NCI-H1436 (cell line): ENCODE results near the gene GATA3.

Experiments used
- DNase-seq: peaks from one replicate; lab custom pipeline; 2025; lab: John Stamatoyannopoulos, UW

Gene GATA3

GRCh38 chr10:8037941-8038894 is 16.3 kb upstream of the GATA3 start:
- no peak for DNase-seq

GRCh38 chr10:8039321-8039881 is 15.1 kb upstream of the GATA3 start:
- no peak for DNase-seq

GRCh38 chr10:8040651-8041050 is 13.8 kb upstream of the GATA3 start:
- no peak for DNase-seq

- no peak for DNase-seq
Observed at GRCh38 chr10:8041284-8041991, 13.1 kb upstream of the GATA3 start.

DNA sequence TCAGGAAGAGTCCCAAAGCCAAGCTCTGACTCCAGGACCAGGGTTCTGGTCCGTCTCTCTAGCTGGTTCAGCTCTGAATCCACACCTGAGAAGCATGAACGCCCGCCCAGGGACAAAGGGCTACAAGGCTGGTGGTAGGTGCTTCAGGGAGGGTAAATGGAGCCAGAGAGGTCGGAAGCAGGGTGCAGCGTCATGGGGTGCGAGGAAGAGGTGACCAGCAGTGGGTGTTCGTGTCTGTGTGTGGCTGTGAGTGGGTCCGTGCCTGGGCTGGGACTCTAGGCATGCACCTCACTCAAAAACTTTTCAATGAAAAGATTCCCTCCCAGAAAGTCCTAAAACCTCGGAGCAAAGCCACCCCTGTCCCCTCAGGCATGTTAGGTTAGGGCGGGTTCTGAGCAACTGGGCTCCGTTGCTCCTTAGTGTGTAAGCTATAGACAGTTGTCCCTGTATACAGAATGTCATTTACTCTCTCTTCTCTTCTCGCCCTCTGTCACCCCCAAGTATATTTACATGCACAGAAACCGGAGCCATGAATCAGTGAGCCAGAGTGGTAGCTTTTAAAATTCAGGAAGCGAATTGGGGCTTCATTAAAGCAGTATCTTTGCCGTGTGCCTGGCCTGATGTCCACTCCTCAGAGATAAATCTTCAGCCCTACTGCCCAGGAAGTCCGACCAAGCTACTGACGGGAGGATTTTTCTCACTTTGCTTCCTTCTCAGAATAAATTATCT is 12.3 kb upstream of the GATA3 start:
- DNase-seq, result no peak

GRCh38 chr10:8042721-8043568 is 11.5 kb upstream of the GATA3 start:
- no peak for DNase-seq

DNA sequence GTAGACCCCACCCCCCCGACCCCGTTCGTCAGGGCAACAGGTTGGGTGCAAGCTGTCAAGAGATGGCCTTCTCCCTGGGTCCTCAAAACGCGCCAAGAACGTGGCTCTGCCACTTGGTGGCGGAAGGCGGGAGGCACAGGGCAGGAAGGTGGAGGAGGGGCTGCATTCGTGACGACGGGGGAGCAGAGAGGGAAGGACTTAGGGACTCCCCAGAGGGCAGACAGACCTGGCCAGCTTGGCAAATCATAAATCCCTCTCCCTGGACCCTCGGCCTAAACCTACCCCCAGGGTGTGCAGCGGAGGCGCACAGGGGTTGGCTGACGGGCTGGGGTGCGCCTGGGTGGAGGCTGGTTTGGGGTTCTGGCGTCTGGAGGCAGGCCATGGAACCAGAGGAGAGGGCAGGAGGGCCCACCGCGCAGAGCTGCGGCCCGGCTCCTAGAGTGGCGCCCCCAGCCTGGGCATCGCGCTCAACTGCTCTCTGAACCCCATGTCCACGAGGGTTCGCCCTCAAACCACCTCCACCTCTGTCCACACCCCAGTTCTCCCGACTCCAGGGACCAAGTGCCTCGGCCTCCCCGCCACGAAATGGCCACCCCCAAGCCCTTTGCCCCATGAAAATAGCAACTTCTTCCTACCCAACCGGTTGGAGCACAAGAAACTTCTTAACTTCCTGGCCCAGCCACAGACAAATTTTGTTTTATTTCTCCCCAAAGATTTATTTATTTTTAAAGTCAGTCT is 10.8 kb upstream of the GATA3 start:
- DNase-seq, result no peak

DNA sequence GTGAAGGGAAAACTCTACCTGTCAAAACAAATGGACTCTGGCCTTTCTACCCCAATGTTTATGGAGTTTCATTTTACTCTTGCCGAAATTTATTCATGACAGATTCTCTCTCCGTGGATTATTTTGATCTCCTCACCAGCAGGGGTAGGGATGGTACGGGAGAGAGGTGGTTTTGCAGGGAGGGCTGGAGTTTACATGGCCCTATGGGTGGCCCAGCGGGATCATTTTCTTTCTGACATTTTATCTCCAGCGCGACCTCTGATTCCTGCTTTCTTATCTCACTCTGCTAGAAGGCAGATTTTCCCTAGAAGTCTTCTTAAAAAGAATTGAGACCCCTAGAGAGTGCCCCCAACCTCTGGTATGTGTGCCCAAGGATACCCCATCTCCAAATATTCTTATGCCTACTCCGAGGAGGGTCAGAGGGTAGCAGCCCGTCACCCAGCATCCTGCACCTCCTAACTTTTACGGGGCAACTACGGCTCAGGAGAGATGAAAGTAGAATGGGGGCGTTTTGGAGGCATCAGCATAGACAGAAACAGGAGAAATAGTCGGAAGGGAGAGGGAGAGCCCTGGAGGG is 10.1 kb upstream of the GATA3 start:
- DNase-seq, result no peak

DNA sequence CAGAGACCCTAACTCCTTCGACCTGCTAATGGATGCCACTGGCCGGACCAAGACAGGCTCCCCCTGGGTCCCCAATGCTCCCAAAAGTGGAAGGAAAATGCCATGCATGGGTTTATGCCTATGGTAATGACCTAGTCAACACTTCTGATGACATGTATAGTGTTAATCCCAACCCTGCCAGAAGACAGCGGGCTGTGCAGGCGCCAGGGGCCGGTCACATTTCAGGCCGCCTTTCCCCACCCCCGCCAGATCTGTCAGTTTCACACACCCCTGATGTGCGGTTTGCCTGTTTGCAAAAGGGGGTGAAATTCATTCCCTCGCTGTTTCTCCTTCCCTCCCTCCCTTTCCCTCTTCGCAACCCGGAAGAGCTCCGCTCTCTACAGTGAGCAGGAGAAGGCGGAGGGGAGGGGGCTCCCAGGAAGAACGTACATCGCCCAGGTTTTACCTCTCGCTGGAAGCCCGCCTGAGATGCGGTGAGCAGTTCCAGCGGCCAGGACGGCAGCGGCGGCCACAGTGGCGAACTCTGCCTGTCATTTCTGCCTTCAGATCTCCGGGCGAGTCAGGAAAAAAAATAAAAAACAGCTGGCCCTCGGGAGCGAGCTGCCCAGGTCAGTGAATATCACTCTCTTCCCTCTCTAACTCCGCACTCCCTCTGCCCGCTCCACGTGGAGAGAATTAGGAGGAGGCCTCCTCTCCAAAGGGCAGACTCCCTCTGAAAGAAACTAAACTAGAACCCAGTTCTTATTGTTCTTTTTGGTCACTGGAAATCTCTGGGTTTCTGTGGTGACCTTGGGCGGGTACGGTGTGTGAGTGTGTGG is 9.4 kb upstream of the GATA3 start:
- no peak for DNase-seq

DNA sequence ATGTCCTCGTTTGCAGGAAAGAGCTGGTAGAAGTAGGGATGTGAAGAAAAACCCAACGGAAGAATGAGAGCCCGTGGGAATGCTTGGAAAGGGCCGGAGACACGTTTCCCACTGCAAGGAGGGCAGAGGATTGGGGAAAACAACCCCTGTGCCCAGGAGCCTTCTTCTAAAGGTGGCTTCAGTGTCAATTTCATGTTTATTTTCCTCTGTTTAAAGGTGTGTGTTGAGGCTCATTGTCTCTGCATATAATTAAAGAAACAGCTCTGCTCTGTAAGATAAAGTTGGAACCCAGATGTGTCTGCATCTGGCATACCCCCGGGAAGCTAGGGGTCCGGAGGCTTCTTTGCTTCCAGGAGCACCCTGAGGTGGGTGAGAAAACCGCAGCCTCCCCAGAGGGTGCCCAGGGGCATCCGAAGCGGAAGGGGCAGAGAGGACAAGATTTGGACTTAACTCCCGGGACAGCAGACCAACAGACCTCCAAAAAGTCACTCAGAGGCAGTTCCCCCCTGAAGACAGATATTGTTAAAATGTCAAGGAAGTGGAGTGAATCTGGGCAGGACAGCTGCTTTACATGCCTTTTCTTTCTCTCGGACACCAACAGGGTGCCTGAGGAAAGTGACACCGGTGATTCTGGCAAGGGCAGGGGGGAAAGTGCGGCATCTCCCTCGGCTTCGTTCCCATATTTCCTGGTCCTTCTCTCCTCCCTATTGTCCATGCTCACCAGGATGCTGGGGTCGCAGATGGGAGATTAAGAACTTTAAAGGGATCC is 8.6 kb upstream of the GATA3 start:
- no peak for DNase-seq

GRCh38 chr10:8047452-8048280 is 6.8 kb upstream of the GATA3 start:
- DNase-seq, result no peak

DNA sequence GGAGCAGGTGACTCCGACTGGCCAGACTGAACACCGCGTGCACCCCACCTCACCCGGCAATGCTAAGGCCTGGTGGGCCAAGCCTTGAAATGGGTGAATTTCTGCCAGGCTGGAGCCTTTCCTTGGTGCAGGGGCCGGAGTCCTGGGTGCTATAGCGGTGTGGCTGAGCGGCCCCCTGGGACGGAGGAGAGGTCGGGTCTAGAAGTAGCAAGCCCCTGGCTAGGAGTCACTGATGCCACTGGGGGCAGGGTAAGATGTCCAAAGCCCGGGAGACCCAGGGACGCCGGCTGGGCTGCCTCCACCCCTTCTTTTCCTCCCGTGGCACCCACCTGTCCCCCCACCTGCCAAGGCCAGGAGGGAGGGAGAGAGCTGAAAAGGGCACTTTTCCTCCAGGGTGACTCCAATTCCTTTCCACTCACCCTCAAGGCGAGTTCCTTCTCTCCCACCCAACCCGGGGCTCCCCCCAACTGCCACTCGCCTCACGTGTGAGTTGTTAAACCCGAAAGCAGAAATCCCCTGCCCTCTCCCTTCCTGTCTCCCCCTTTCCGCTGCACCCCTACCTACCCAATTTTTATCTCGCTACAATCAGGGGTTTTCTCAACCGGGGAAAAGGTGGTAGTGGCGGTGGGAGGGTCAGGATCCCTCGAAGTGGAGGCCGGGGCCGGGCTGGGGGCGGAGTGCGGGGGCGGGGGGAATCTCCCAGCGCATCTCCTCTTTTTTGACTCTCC is 6.0 kb upstream of the GATA3 start:
- no peak for DNase-seq

- DNase-seq, result no peak
Observed at GRCh38 chr10:8049045-8049864, 5.2 kb upstream of the GATA3 start.

- no peak for DNase-seq
Observed at GRCh38 chr10:8049865-8050555, 4.5 kb upstream of the GATA3 start.

GRCh38 chr10:8050556-8051108 is 3.9 kb upstream of the GATA3 start:
- DNase-seq, result no peak
